ENCODE results near the gene FGF14.

FGF14 gene

GRCh38 chr13:101755228-101755887 is 646.5 kb downstream of the FGF14 start:
- no peak for TF ChIP-seq CTCF (IDR thresholded peaks at IDR 0.05; ENCODE audit: extremely low read depth, missing control alignments)
- no peak for DNase-seq (ENCODE audit: low spot score)

GRCh38 chr13:101752432-101752831 is 649.4 kb downstream of the FGF14 start:
- no peak for DNase-seq (ENCODE audit: low spot score)

GRCh38 chr13:101751488-101751887 is 650.4 kb downstream of the FGF14 start:
- no peak for TF ChIP-seq CTCF (IDR thresholded peaks at IDR 0.05; ENCODE audit: extremely low read depth, missing control alignments)
- no peak for DNase-seq (ENCODE audit: low spot score)

More at GRCh38 chr13:101752432-101752831, 649.4 kb downstream of the FGF14 start:
- no peak for TF ChIP-seq CTCF (IDR thresholded peaks at IDR 0.05; ENCODE audit: extremely low read depth, missing control alignments)

- TF ChIP-seq CTCF (IDR thresholded peaks at IDR 0.05; ENCODE audit: extremely low read depth, missing control alignments), result no peak
- DNase-seq (ENCODE audit: low spot score), result no peak
Observed at GRCh38 chr13:101749584-101749983, 652.3 kb downstream of the FGF14 start.

GRCh38 chr13:101747039-101747438 is 654.8 kb downstream of the FGF14 start:
- no peak for DNase-seq (ENCODE audit: low spot score)

GRCh38 chr13:101746513-101746912 is 655.3 kb downstream of the FGF14 start:
- no peak for DNase-seq (ENCODE audit: low spot score)
- TF ChIP-seq CTCF (IDR thresholded peaks at IDR 0.05; ENCODE audit: extremely low read depth, missing control alignments), result no peak

More at GRCh38 chr13:101747039-101747438, 654.8 kb downstream of the FGF14 start:
- TF ChIP-seq CTCF (IDR thresholded peaks at IDR 0.05; ENCODE audit: extremely low read depth, missing control alignments), result no peak

- no peak for TF ChIP-seq CTCF (IDR thresholded peaks at IDR 0.05; ENCODE audit: extremely low read depth, missing control alignments)
- DNase-seq (ENCODE audit: low spot score), result no peak
Observed at GRCh38 chr13:101739382-101740178, 662.3 kb downstream of the FGF14 start.

Measured in GM20000 (cell line).